Vagina (tissue), 2 donors: ENCODE results near the gene PALLD. TPM values are rescaled to one million over a fixed set of nuclear protein-coding genes. Genes with fewer than 3 reads are reported as not detected.

Source experiments
- DNase-seq, 2 donors: peaks; one replicate each; pipeline ENCODE4 v3.0.0-alpha.2; 2017; ENCODE audit errors: extremely low spot score in 2 of 2
- H3K27ac ChIP-seq: fragments of 200-600 bp; sonication (generic); one replicate; pipeline ENCODE4 v1.5.1; 2019
- H3K27me3 ChIP-seq: fragments of 200-600 bp; sonication (generic); one replicate; pipeline ENCODE4 v1.5.1; 2019
- H3K36me3 ChIP-seq, 2 donors: fragments of 200-600 bp; sonication (generic); one replicate each; pipeline ENCODE4 v1.5.1; 2017 to 2019
- H3K4me1 ChIP-seq: fragments of 200-600 bp; sonication (generic); one replicate; pipeline ENCODE4 v1.5.1; 2019
- H3K4me3 ChIP-seq, 2 donors: fragments of 200-600 bp; sonication (generic); 1 replicate in 1 of 2; 2 replicates in 1 of 2; pipeline ENCODE4 v1.5.1; 2016 to 2019
- H3K9me3 ChIP-seq: fragments of 200-600 bp; sonication (generic); one replicate; pipeline ENCODE4 v1.5.1; 2019
- CTCF ChIP-seq, 3 experiments: fragments of 450-650 bp in 2 of 3; fragments of 200-600 bp in 1 of 3; sonication (generic) in 1 of 3; IDR thresholded peaks; one replicate each; pipeline ENCODE4 v1.5.1; 2017 to 2019; ENCODE audit warnings: antibody characterized with exemption in 3 of 3, mild to moderate bottlenecking in 2 of 3, moderate library complexity in 2 of 3
- POLR2A ChIP-seq, 2 donors: fragments of 450-650 bp; IDR thresholded peaks; one replicate each; pipeline ENCODE4 v1.6.1; 2017; ENCODE audit warnings: antibody characterized with exemption in 2 of 2, mild to moderate bottlenecking in 2 of 2, moderate library complexity in 2 of 2
- POLR2AphosphoS5 ChIP-seq, 2 donors: sonication (generic); formaldehyde crosslinking; IDR thresholded peaks; one replicate each; pipeline ENCODE4 v1.9.0; 2017; ENCODE audit warnings: antibody characterized with exemption in 2 of 2, mild to moderate bottlenecking in 2 of 2, low read depth in 1 of 2; ENCODE audit not compliant: insufficient read depth in 1 of 2
- intact Hi-C: fragments of 100-400 bp; cut with DNase I; formaldehyde crosslinking; loops from one replicate; pipeline ENCODE4 v1.15.1; 2023
- total RNA-seq: library from RNA; depleted of rRNA; stranded (reverse); fragments of >200 nt; gene quantifications from one replicate; pipeline ENCODE4 v1.2.3, GENCODE V29; 2016

The PALLD gene
- total RNA-seq, 1 donor from 2014 or later: 229 TPM

DNA sequence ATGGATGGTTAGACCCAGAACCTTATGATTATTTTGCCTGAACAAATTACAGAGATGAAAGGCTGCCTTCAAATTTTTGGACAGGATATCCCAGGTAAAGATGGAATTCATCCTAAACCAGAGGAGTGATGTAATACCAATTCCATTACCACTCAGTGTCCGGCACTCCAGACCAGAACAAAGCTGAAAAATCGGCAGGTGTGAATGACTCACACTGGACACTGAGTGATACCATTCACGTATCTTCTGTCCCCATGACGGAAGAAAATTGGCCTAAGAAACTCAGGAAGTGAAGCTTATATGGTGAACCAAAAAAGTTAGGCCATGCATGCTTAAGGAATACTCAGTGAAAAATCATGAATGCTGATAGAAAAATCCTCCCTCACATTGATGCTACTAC lies 34.5 kb downstream of the PALLD start:
- TF ChIP-seq POLR2A (IDR thresholded peaks at IDR 0.05): no peak
- TF ChIP-seq POLR2AphosphoS5 (IDR thresholded peaks at IDR 0.05; ENCODE audit: insufficient read depth in 1 of 2, low read depth in 1 of 2): no peak
- no peak for TF ChIP-seq CTCF (IDR thresholded peaks at IDR 0.05)
- DNase-seq: no peak
- no peaks in the 10 kb centered on the region for H3K4me1 ChIP-seq

GRCh38 chr4:168534535-168534934 lies 37.7 kb downstream of the PALLD start:
- H3K27me3 ChIP-seq: no peaks in the 10 kb centered on the region
- H3K4me1 ChIP-seq: no peaks in the 10 kb centered on the region
- no peak for TF ChIP-seq POLR2AphosphoS5 (IDR thresholded peaks at IDR 0.05; ENCODE audit: insufficient read depth in 1 of 2, low read depth in 1 of 2)
- TF ChIP-seq CTCF (IDR thresholded peaks at IDR 0.05): no peak
- TF ChIP-seq POLR2A (IDR thresholded peaks at IDR 0.05): no peak
- no peaks in the 10 kb centered on the region for H3K36me3 ChIP-seq
- no peak for DNase-seq
- H3K4me3 ChIP-seq: no peak overlapping the region
- H3K27ac ChIP-seq: no peak overlapping the region
- intact Hi-C loops: no loop called here
- H3K9me3 ChIP-seq: no peaks in the 10 kb centered on the region

More for the DNA sequence above, 34.5 kb downstream of the PALLD start:
- Histone ChIP-seq H3K9me3 (no peaks in the 10 kb centered on the region), H3K27ac (no peak overlapping the region), H3K4me3 (no peak overlapping the region), H3K36me3 (no peaks in the 10 kb centered on the region), H3K27me3 (no peaks in the 10 kb centered on the region)
- intact Hi-C loops: no loop called here

GRCh38 chr4:168535689-168536088 lies 38.8 kb downstream of the PALLD start:
- H3K36me3 ChIP-seq: no peaks in the 10 kb centered on the region
- TF ChIP-seq POLR2A (IDR thresholded peaks at IDR 0.05) (no peak), CTCF (IDR thresholded peaks at IDR 0.05) (no peak), POLR2AphosphoS5 (IDR thresholded peaks at IDR 0.05; ENCODE audit: insufficient read depth in 1 of 2, low read depth in 1 of 2) (no peak)
- no peak for DNase-seq
- no peaks in the 10 kb centered on the region for H3K4me1 ChIP-seq
- H3K27me3 ChIP-seq: no peaks in the 10 kb centered on the region
- H3K27ac ChIP-seq: no peak overlapping the region
- intact Hi-C loops: no loop called here
- H3K9me3 ChIP-seq: no peaks in the 10 kb centered on the region
- H3K4me3 ChIP-seq: no peak overlapping the region

- Histone ChIP-seq H3K4me1 (no peaks in the 10 kb centered on the region), H3K27me3 (no peaks in the 10 kb centered on the region), H3K9me3 (no peaks in the 10 kb centered on the region), H3K4me3 (no peak overlapping the region), H3K36me3 (no peaks in the 10 kb centered on the region), H3K27ac (no peak overlapping the region)
- TF ChIP-seq POLR2A (IDR thresholded peaks at IDR 0.05) (no peak), POLR2AphosphoS5 (IDR thresholded peaks at IDR 0.05; ENCODE audit: insufficient read depth in 1 of 2, low read depth in 1 of 2) (no peak), CTCF (IDR thresholded peaks at IDR 0.05) (no peak)
- intact Hi-C loops: no loop called here
- no peak for DNase-seq
These were observed 39.6 kb downstream of the PALLD start for GRCh38 chr4:168536448-168536847.

- no peaks in the 10 kb centered on the region for H3K4me1 ChIP-seq
- no peaks in the 10 kb centered on the region for H3K36me3 ChIP-seq
- no peaks in the 10 kb centered on the region for H3K27me3 ChIP-seq
- TF ChIP-seq CTCF (IDR thresholded peaks at IDR 0.05) (no peak), POLR2A (IDR thresholded peaks at IDR 0.05) (no peak), POLR2AphosphoS5 (IDR thresholded peaks at IDR 0.05; ENCODE audit: insufficient read depth in 1 of 2, low read depth in 1 of 2) (no peak)
- no peak for DNase-seq
- intact Hi-C loops: no loop called here
- no peaks in the 10 kb centered on the region for H3K9me3 ChIP-seq
- H3K4me3 ChIP-seq: no peak overlapping the region
- no peak overlapping the region for H3K27ac ChIP-seq
These were observed 40.2 kb downstream of the PALLD start for GRCh38 chr4:168537086-168537485.
